Measurements from ENCODE around the gene LPP.

DNA sequence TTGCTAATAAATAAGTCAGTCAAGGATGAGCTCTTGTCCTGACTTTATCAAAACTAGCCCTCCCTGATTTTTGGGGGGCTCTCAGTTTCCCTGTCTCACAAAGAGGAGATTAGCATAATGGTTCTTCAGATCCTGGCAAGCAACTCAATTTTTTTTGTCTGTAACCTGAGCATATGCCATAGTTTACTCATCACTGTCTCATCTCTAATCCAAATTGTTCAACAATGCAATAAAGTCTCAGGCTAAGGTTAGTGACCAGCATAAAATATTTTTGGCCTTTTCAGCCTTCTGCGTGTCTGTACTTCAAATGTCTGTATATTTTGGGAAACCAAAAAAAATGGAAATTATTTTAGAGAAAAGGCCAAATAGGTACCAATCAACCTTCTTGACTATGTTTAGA lies 552.2 kb downstream of the LPP start:
- TF ChIP-seq POLR2AphosphoS5 (IDR thresholded peaks at IDR 0.05) = no peak
- no peak for TF ChIP-seq POLR2A (IDR thresholded peaks at IDR 0.05)
- TF ChIP-seq, protein P1, sequence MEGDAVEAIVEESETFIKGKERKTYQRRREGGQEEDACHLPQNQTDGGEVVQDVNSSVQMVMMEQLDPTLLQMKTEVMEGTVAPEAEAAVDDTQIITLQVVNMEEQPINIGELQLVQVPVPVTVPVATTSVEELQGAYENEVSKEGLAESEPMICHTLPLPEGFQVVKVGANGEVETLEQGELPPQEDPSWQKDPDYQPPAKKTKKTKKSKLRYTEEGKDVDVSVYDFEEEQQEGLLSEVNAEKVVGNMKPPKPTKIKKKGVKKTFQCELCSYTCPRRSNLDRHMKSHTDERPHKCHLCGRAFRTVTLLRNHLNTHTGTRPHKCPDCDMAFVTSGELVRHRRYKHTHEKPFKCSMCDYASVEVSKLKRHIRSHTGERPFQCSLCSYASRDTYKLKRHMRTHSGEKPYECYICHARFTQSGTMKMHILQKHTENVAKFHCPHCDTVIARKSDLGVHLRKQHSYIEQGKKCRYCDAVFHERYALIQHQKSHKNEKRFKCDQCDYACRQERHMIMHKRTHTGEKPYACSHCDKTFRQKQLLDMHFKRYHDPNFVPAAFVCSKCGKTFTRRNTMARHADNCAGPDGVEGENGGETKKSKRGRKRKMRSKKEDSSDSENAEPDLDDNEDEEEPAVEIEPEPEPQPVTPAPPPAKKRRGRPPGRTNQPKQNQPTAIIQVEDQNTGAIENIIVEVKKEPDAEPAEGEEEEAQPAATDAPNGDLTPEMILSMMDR (IDR thresholded peaks at IDR 0.05) = no peak
